Measurements from ENCODE around the gene PKN1. TPM values are rescaled to one million over a fixed set of nuclear protein-coding genes. Genes with fewer than 3 reads are reported as not detected.
A peak's percentile ranks its signal among the peaks of the same experiment; 100 is the strongest.

PKN1 gene
- total RNA-seq, 1 donor from 2014 or later = 147 TPM

DNA sequence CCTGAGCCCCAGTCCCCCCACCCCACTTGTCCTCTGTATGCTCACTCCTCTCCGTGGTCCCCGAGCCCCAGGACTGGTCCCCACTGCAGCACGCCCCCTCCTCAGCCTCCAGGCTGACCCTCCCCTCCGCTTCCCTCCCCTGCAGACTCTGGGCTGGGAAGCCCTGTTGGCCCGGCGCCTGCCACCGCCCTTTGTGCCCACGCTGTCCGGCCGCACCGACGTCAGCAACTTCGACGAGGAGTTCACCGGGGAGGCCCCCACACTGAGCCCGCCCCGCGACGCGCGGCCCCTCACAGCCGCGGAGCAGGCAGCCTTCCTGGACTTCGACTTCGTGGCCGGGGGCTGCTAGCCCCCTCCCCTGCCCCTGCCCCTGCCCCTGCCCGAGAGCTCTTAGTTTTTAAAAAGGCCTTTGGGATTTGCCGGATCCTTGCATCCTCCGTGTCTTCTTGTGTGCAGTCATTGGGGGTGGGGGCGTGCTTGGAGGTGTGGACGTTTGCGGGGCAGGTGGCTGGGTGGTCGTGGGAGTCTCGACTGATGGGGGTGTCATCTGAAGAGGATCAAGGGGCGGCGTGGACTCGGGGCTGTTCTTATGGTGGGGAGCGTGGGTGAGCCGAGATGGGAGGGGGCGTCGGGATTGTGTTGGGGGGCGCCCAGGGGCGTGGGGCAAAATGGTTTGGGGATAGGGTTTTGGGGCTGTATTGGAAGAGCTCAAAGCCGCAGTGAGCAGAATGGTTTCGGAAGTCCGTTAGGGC, 38.5 kb downstream of the PKN1 start:
- intact Hi-C loops (cut with DNase I) = no loop called here
- Histone ChIP-seq H3K9me3 (no peaks in the 10 kb centered on the region), H3K27me3 (ENCODE audit: low read depth) (peaks cover 26% of the 10 kb centered on the region), H3K27ac (no peak overlapping the region), H3K4me3 (no peak overlapping the region), H3K4me1 (peaks cover 25% of the 10 kb centered on the region), H3K36me3 (peaks cover 50% of the 10 kb centered on the region)
- ATAC-seq (no peak), DNase-seq (no peak)
- TF ChIP-seq, protein P1, sequence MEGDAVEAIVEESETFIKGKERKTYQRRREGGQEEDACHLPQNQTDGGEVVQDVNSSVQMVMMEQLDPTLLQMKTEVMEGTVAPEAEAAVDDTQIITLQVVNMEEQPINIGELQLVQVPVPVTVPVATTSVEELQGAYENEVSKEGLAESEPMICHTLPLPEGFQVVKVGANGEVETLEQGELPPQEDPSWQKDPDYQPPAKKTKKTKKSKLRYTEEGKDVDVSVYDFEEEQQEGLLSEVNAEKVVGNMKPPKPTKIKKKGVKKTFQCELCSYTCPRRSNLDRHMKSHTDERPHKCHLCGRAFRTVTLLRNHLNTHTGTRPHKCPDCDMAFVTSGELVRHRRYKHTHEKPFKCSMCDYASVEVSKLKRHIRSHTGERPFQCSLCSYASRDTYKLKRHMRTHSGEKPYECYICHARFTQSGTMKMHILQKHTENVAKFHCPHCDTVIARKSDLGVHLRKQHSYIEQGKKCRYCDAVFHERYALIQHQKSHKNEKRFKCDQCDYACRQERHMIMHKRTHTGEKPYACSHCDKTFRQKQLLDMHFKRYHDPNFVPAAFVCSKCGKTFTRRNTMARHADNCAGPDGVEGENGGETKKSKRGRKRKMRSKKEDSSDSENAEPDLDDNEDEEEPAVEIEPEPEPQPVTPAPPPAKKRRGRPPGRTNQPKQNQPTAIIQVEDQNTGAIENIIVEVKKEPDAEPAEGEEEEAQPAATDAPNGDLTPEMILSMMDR (IDR thresholded peaks at IDR 0.05) = no peak

DNA sequence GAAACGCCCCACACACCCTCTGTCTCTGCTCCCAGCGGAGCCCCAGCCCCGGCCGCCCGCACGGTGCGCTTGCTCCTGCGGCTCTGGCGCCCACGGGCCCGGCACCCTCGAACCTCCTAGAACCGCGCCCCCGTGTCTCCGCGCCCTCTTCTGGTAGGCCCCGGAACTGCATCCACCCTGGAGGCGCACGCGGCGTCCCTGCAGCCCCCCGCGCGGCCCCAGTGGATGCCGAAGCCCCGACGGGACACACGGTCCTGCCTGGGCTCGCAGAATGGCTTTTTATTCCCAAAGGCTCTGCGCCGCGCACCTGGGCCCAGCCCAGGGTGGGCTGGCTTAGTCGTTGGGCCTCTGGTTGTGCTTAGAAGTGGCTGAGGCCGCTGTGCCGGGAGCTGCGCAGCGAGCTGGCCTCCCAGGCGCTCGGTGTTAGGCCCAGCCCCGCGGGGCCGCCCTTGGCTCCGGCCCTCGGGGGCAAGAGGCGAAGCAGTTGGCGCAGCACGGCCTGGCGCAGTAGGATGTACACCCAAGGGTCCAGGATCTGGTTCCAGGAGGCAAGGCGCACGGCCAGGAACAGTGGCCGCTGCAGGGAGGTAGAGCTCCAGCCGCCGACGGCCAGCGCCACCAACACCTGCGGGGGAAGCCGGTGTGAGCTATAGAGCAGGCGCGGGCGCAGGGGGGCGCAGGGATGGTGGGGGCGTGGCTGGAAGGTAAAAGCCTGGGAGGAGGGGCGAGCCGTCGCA, 39.3 kb downstream of the PKN1 start:
- H3K36me3 ChIP-seq = peaks cover 45% of the 10 kb centered on the region
- ATAC-seq (peak; percentile 68 to 73), DNase-seq (peak; percentile 83)
- H3K27ac ChIP-seq = no peak overlapping the region
- H3K4me3 ChIP-seq = peak overlapping the region; percentile 39
- peaks cover 26% of the 10 kb centered on the region for H3K27me3 ChIP-seq (ENCODE audit: low read depth)
- TF ChIP-seq, protein P1 (IDR thresholded peaks at IDR 0.05) = peak; percentile 100
- H3K9me3 ChIP-seq = no peaks in the 10 kb centered on the region
- peaks cover 32% of the 10 kb centered on the region for H3K4me1 ChIP-seq
- intact Hi-C loops (cut with DNase I) = no loop called here

DNA sequence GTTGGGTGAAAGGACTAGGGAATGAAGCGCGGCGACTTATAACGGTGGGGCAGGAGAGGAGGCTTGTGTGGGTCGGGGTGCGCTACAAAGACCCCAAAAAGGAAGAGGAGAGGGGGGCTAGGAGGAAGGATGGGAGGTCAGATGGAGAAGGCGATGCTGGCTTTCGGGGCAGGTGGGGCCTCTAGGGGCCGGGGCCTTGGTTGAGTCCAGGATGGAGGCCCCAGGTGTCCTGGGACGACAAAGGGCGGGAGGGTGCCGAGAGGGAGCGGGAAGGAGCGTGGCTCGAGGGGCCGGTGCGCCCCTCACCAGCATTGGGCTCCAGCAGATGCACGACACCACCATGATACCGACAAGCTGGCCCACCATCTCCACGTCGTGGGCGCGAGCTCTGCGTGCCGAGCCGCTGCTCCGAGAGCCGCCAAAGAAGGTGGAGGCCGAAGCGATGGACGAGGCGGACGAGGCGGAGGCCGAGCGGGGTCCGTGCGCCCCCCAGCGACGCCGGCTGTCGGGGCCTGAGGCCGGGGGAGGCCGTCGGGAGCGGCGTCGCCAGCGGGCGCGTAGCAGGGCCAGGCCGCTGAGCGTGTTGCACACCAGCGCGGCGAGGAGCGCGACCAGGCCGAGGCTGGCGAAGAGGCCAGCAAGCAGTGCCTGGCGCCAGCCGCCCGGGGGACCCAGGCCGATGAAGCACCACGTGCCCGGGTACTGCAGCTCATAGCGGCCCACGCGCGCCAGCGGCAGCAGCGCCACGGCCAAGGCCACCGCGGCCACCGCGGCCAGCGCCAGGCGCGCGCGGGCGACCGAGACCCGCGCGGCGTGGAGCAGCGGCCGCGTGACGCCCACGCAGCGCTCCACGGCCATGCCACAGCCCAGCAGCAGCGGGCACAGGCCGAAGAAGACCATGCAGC, 40.2 kb downstream of the PKN1 start:
- no peaks in the 10 kb centered on the region for H3K9me3 ChIP-seq
- H3K4me3 ChIP-seq = no peak overlapping the region
- no peak overlapping the region for H3K27ac ChIP-seq
- H3K4me1 ChIP-seq = peaks cover 42% of the 10 kb centered on the region
- DNase-seq = no peak
- peaks cover 45% of the 10 kb centered on the region for H3K36me3 ChIP-seq
- TF ChIP-seq, protein P1 (IDR thresholded peaks at IDR 0.05) = no peak
- H3K27me3 ChIP-seq (ENCODE audit: low read depth) = peaks cover 26% of the 10 kb centered on the region
- no peak for ATAC-seq
- intact Hi-C loops (cut with DNase I) = no loop called here

DNA sequence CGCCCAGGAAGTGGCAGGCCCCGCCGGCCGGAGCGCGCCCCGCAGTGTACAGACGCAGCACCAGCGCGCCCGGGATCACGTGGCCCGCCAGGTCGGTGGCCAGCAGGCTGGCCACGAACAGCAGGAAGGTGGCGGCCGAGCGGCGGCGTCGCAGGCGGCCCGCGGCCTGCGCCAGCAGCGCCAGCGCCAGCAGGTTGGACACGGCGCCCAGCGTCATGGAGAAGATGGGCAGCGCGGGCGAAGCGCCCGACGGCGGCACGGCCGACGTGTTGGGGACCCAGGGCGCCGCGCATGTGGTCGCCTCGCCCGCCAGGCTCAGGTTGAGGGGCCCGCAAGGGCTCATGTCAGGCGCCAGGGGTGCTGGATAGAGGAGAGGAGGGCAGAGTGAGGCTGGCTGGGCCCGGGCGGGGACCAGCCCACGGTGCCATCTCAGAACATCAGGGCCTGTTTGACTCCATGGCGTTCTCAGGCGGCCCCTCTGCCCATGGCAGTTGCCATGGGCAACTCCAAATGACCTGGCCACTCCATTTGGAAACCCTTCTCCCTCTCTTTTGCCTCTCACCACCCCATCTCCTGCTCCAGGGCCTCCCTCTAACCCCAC, 41.0 kb downstream of the PKN1 start:
- Histone ChIP-seq H3K36me3 (peaks cover 45% of the 10 kb centered on the region), H3K27ac (no peak overlapping the region), H3K27me3 (ENCODE audit: low read depth) (peaks cover 26% of the 10 kb centered on the region), H3K4me3 (no peak overlapping the region), H3K4me1 (peaks cover 42% of the 10 kb centered on the region), H3K9me3 (no peaks in the 10 kb centered on the region)
- intact Hi-C loops (cut with DNase I) = no loop called here
- TF ChIP-seq, protein P1 (IDR thresholded peaks at IDR 0.05) = no peak
- ATAC-seq (peak; percentile 2 to 3), DNase-seq (no peak)

DNA sequence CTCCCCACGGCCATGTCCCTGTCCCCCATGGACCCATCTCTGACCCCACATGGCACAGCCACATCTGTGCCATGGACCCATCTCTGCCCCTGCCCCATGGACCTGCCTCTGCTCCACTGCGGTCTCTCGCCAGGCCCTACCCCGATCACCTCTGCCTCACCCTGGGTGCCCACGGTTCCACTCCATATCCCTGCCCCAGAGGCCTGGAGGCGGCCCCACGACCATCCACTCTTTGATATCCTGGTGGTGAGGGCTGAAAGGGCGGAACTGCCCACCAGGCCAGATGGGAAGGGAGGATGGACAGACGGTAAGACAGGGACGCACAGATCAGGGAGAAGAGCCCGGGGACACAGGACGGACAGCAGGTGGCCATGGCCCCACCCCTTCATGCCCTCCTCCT, 41.7 kb downstream of the PKN1 start:
- Histone ChIP-seq H3K36me3 (peaks cover 45% of the 10 kb centered on the region), H3K4me1 (peaks cover 42% of the 10 kb centered on the region), H3K4me3 (peak overlapping the region; percentile 27), H3K9me3 (no peaks in the 10 kb centered on the region), H3K27me3 (ENCODE audit: low read depth) (peaks cover 26% of the 10 kb centered on the region), H3K27ac (no peak overlapping the region)
- TF ChIP-seq, protein P1 (IDR thresholded peaks at IDR 0.05) = no peak
- ATAC-seq (no peak), DNase-seq (no peak)
- intact Hi-C loops (cut with DNase I) = no loop called here
